Activated naive CD4-positive, alpha-beta T cell treated with anti-CD3 and anti-CD28 coated beads, Interleukin-2, amount 50 U/mL, for 16 hours (primary cell): ENCODE measurements around the gene SEMA3F.

Experiments used
- DNase-seq: peaks from one replicate; pipeline ENCODE4 v3.0.0-alpha.2; 2020

The SEMA3F gene

DNA sequence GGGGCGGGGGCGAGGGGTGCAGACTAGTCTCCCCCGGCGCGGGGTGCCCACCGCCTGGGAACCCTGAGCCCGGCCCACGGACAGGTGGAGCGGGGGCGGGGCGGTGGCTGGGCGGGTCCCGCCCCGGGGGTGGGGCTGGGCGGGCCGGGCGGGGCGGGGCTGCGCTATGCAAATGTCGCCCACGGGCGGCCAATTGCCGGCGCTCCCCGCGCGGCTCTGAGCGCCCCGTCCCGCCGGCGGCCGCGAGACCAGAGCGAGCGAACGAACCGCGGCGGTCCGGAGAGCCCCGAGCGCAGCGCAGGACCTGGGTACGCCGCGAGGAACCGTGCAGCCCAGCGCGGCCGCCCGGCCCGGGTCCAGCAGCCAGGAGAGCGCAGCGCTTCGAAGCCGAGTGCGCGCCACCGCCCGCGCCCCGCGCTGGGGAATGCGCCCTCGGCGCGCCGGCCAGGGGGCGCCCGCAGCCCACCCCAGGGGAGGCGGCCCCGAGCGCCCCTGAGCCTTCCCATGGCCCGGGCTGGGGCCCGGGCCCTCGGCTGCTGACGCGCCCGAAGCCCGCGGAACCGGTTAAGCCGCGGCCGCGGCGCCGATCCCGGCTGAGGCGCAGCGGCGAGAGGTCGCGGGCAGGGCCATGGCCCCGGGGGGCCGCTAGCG is at the start of gene SEMA3F:
Gene SEMA3F (plus strand): TSS at position 485 of the 651 bp plus-strand sequence. CDS start 4,299 bp downstream, outside the sequence.
- DNase-seq: peak; percentile 67

DNA sequence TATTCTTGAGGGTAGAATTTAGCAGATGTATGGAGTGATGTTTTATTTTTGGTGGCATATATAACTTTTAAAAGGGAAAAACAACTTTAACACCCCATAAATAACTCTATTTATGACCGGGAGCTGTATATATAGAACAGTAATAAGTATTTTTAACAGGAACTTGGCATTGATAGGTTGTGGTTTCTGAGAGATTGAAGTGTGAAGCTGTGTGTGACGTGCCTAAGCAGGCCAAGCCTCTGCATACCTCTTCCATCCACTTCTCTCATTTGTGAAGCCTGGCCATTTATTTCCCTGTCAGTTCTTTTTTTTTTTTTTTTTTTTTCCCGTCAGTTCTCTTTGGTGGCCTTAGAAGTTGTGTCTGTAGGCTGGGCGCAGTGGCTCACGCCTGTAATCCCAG is 43.4 kb upstream of the SEMA3F start:
- no peak for DNase-seq

DNA sequence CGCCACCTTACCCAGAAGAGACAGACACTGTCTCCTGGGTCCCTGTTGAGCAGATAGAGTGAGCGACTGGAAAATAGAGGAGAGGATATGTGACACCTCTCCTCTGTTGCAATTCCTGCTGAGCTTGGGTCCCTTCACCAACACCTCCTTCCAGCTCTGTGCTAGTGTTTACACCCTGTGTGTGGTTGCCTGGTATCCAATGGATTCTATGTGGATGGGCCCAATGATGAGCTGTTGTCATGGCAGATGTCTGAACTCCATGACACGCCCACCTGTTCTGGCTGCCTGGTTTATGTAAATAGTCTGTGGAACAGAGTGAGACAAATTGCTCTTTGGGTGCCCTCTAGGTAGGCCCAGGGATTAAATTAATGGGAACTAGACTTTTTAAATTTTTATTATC is 42.7 kb upstream of the SEMA3F start:
- no peak for DNase-seq

DNA sequence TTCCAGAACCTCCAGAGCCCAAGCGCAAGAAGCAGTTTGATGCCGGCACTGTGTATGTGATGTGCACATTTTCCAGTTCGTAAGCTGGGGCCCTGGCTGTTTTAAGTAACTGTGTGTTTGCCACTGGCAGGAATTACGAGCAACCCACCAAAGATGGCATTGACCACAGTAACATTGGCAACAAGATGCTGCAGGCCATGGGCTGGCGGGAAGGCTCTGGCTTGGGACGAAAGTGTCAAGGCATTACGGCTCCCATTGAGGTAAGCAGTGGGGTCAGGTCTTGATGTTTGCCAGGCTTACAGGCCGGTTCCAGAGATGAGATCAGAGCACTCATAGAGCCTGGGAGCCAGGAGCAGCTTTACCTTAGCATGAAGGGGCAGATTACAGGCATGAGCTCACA is 38.0 kb upstream of the SEMA3F start:
- no peak for DNase-seq

DNA sequence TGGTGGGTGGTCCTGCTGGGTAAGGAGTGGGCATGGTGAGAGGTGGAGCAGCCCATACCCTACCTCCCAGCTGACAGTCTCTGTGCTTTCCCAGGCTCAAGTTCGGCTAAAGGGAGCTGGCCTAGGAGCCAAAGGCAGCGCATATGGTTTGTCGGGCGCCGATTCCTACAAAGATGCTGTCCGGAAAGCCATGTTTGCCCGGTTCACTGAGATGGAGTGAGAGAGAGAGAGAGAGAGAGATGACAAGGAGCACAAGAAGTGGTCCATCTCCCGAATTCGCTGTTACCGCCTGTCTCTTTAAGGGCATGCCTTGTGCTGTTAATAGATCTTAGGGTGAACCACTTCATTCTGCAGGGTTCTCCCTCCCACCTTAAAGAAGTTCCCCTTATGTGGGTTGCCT is 36.9 kb upstream of the SEMA3F start:
- DNase-seq: no peak

DNA sequence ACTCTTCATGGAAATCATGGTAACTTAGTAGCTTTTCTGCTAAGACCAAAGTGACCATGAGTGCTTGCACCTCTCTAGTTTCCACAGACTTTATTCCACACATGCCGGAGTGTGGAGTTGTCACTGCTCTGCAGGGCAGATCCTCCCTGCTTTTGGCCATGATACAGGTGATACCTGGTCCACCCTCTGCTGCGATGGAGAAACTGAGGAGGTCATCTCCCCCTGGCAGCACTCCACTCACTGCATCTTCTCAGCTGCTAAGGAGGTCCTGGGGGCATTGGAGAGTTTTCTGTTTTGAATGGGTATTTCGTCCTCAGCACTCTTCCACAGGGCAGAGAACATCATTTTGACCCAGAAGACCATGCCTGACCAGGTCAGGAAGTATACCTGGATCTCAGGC is 35.3 kb upstream of the SEMA3F start:
- no peak for DNase-seq

DNA sequence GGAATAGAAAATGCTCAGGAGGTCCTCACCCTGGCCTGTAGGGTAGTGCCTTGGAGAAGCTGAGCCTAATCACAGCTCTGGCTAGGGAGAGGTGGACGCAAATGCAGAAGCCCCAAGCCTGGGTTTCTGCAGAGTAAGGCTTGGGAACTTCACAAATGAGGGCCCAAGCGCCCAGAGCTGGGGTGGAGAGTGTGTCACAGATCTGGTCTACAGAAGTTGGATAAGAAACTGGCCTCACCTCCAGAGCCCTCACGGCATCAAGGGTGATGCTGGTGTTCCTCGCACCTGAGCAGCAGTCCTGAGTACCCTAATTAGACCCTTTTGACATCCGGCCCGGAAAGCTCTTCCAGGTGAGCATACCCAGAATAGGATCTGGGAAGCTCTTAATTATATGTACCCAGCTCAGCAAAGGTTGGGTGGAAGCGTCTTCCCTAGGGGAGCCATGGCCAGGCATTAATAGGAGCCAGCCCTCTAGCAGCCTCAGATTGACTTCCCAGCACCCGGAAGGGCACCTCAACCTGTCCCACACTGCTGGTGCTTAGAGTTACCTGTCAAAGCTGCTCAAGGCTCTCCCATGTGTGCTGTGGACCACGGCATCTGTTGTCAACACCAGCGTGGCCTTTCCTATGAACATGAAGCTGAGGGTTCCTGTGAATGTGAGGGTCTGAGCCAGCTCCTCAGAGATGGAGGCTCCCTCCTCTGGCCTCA is 34.6 kb upstream of the SEMA3F start:
- DNase-seq: no peak

DNA sequence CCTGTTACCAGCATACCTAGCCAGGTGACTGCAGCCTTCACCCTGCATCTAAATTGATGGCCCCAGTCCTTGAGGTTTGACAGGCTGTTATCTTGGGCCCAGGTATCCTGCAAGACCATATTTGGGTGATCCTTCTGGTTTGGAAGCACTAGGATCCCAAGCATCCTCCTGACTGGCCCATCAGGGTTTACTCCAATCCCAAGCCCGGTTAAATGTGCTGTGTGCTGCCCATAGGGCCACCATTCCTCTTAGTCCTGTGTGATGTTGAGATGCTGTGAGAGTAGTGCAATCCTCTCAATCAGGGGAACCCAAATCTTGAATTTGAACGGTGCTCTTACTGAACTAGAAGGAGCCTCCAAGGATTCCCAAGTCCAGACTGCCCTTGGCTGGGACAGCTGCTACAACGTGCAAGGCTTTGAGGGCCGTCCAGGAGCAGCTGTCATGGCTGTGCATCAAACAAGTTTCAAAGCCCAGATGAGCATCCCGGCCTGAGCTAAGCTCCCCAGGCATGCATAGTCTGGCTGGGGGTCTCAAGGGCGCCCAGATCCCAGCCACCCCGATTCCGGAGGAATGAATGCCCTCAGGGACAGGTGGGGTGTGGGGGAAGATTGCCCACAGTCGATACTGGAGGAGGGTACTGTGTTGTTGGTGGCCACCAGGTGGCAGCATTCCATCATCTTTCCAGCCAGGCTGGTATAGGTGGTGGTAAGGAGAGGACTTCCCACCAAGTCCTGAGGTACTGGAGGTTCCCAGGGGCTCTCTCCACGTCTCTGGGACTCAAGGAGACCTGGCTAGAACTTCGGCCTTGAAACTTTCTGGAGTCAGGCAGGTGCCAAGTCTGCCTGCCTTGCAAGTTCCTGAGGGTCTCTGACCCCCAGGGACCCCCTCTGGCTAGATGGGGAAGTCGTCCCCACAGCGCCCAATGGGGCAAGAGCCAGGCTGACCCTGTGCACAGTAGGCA is 33.8 kb upstream of the SEMA3F start:
- DNase-seq: peak; percentile 70

DNA sequence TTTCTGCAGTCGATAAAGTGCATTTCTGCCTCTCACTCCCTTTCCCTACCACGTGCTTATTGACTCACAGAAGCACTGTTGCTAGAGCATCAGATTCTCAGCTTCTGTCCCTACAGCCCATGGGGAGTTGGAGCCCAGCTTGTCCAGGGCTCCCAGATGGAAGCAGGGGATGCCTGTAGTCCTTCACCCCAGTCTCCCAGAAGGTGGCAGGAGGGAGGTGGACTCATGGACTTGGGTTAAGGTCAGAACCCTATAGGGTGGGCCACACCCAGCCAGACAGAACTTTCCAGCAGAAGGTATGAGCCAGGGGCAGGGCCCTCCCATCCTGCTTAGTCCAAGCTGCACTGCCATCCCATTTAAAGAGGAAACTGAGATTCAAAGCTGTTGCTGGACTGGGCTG is 33.1 kb upstream of the SEMA3F start:
- DNase-seq: no peak

DNA sequence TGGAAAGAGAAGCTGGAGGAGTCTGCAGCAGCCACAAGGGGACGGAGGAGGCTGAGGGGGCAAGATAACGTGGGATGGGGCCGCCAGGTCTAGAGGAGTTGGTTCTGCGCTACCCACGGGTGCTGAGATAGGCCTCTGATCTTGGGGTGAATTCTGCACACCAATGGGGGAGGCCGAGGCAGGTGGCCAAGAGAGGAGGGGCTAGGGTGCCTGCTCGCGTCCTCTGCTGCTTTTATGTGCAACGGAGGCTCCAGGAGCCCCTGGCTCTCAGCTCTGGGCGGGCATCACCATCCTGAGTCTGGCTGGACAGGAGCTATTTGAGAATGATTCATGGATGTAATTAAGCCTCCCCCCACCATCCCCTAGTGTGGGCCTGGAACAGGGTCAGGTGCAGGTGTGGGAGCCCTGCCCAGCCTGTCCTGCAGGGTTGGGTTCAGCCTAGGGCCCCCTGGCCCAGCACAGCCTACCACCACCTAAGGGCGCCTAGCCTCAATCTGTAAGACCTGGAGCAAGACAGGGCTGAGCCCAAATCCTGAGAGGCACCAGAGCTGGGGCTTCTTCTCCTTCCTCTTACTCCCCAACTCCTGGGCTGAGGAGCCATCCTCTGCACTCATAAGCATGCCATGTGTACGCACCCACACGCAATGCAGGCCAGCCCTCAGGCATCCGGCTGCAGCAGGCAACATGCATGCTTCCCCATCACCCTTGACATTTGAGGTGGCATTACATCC is 32.3 kb upstream of the SEMA3F start:
- DNase-seq: no peak

DNA sequence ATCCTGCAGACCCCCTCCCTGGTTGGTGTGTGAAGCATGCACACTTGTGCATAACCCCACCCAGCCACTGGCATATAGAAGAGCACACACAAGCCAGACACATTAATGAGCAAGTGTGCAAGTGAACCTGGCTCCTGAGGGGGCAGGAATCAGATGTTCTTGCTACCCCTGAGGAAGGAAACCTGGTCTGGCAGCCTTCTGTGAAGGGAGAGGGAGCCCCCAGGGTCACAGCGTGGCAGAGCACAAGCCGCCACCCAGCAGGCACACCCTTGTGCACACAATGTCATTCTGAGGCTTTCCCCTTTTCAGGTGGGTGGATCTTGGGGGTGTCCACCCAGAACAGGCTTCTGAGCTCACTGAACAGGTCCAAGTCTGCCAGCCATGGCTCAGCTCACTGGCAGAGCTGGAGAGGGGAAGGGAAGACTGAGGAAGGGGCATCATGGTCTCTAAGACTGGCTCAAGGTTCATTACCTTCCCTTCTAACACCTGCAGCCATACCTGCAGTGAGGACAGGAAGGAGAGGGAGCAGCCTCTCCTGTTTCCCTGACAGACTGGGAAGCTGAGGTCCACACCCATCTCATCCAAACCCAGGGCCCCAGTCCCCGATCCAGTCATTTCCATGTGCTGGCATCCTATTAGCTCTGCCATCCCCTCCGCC is 31.6 kb upstream of the SEMA3F start:
- no peak for DNase-seq

DNA sequence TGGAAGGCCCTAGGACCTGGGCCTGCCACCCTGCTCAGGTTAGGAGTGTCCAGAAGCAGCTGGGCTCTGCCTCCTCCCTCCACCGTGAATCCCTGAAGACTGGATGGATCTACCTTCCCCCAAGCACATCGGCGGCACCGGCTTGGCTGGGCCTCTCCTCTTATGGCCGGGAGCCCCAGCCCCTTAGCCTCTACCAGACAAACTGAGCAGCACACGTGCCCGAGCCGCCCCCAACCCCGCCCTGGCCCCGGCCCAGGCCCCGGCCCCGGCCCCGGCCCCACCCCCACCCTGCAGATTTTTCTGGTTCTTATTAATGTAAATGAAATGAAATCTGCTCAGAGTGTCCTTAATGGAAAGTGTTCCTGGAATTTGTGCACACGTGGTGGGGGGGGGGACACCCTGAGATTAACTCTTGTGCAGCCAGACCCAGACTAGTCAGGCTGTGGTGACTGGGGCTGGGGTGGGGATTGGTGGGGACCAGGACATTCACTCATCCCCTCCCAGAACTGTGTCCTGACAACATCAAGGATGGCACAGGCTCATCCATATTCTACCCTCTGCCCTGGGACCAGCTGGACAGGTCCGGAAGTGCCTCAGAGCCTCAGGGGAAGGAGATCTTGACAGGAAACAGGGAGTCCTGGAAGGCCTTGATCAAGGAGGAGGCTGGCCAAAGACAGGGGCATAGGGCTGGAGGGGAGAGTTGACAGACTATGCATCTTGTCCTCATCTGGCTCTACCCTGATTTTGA is 30.9 kb upstream of the SEMA3F start:
- DNase-seq: no peak

DNA sequence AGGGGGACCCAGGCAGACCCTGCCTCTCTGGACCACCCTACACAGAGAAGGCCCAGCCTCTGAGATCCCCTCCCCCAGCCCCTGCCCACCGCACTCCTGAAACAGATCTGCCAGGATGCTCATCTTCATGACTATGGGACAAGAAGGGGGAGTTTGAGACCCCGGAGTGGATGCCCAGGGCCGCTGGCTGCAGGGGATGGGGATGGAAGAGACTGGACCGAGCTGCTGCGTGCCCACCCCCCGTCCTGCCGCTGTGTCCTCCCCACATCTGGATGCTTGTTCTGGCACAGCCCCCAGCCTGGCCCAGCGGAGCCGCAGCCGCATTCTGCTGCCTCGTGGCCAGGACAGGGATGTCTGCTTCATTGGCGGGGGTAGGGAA is 30.3 kb upstream of the SEMA3F start:
- DNase-seq: no peak

DNA sequence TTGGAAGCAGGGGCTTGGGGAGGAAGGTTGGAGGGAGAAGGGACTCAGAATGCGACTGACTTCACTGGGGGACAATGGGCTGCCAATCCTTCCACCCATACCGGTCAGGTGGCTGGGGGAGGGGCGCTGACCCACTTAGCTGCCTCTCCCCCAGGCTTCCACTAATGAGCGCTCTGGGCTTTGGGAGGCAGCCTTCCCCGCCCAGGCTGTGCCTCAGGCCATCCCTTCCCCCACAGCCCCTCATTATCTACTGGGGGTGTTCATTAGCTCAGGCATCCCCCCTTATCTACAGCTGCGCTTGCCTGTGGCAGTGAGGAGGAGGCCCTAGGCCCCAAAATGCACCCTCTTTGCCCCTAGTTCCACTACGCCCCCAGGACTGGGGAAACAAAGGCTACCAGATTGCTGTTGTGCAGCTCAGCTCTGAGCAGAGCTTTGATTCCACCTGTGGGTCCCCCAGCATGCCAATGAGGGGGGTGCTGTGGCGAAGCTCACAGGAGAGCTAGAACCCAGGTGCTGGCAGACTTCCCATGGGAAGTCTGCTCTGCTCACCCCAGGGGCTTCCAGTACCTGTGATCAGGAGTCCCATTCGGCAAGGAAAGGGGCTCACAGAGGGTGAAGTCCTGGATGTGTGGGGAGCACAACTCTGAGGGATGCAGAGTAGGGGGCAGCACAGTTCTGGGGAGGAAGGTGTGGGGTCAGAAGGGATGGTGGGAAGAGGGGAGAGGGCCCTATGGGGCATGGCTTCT is 29.4 kb upstream of the SEMA3F start:
- DNase-seq: no peak

DNA sequence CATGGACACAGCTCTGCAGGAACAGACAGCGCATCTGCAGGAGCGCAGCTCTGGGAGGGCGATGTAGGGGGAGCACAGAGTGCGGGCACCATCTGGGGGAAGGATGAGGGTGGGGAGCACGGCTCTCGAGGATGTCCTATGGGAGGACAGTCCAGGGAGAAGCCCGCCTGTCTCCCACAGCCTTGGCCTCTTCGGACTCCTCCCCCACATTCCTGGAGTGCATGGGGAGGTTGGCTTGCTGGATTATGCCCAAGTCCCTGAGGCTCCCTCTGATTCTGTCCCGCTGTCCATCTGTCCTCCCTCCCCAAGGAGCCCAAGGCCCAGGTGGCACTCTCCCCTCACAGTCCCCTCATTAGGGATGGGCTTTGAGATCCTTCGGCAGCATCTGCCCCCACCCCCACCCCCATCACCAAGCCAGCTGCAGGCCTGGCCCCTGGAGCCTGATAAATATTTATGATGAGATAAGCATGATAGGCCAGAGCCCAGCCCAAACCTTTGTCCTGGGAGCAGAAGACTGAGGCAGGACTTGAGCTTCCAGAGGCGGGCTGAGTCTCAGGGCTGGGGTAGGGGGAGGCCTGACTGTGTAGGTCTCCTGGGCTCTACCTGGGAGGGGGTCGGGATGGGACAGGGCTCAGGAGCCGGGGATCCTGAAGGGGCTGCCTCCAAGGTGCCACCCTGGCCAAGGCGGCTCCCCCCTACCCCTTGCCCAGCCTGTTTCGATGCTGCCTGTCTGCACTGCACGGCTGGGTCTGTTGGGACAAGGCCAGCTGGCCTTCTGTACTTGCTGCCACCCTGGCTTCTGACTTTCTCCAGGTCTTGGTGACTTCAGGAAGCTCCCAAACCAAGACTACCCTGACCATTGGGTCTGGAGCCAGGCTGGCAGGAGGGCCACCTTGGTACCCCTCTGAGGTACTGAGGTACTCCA is 28.6 kb upstream of the SEMA3F start:
- DNase-seq: no peak

DNA sequence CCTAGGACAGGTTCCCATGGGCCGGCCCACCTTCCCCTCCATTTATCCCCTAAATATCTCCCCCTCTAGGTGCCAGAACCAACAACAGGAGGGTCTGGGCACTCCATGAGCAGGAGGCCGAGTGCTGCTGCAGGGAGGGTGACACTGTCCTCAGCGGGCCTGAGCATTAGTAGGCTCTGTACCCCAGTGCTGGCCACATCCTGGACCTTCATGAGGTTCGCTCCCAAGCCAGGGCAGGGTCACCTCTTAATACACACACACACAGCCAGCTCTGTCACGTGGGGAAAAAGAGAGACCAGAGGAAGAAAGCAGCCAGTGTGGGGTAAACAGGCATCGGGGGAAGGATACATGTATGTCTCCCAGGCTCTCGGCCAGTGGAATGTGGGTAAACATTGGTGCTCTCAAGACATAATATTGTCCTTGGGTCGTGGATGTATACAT is 27.9 kb upstream of the SEMA3F start:
- DNase-seq: no peak

DNA sequence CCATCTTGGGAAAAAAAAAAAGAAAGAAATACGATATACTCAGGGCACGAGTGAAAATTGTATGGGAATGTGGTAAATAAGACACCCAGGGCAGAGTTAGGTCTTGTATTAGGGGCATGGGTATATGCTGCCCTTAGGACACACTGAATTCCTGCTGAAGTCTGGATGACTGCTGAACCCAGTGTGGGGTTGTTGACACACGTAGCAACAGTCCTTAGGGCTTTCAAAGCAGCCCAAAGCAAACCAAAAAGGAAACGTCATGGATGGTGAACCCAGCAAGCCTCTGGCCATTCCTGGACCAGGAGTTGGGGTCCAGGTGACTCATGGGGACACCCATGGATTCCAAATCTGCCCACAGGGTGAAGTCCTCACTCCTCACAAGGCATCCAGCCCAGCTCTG is 27.1 kb upstream of the SEMA3F start:
- no peak for DNase-seq

DNA sequence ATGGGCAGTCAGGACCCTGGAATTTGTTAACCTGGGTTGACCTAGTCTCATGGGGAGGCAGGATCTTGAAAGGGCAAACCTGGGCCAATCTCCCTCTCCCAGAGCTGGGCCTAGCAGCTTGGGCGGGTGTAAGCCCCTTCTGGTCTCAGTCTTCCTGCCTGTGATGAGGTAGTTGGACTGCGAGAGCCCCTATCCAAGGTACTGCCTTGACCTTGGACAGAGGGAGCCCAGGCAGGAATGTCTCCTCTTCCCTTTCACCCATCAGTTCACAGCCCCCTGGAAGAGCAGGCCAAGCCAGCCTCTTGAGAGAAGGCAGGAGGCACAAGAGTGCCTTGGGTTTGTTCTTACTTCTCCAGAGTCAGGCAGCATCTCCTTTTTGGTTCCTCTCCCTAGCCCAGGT is 24.7 kb upstream of the SEMA3F start:
- DNase-seq: no peak

DNA sequence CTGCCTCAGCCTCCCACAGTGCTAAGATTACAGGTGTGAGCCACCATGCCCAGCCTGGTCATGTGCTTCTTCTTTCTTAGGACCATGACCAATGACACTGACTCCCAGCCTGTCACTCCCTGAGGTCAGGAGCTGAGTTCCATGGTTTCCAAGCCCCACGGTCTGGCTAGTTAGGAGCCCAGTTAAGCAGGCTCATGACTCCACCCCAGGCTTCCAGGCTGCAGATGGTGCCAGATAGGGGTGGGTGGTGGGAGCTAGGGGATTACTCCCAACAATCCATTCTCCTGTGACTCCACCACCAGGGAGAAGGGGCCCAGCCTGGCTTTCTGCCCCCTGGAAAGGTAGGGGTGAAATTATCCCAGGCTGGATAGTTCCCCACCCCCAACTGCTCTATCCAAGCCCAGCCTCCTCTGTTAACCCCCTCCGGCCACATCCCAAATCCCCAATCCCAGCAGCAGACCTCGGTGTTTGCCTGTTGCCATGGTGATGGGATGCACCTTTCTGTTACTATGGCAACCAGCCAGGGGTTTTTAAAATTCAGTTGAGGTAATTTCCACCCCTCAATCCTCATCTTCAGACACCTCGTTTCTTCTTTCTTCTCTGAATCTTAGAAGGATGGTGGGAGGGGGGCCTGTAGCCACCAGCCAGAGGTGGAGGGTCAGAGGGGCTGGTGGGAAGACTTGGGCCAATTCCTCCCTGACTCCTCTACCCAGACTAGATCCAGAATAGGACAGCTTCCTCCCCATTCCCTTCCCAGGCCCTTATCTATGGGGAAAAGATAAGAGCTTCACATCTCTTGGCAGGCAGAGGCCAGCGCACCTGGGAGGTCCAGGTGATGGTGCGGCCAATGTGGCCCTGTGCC is 22.5 kb upstream of the SEMA3F start:
- DNase-seq: no peak
